NCI-H2227 treated with DMSO at 0.1 percent for 48 hours (cell line): ENCODE measurements around the gene LBP.
A peak's percentile ranks its signal among the peaks of the same experiment; 100 is the strongest.
"Not testable (repeated sequence)": the region's sequence is repeated elsewhere in the genome, so short reads cannot be mapped to it uniquely, and the experiment has no call there.

ENCODE experiments used
- DNase-seq: peaks from one replicate; lab custom pipeline; 2025; lab: John Stamatoyannopoulos, UW

LBP gene

DNA sequence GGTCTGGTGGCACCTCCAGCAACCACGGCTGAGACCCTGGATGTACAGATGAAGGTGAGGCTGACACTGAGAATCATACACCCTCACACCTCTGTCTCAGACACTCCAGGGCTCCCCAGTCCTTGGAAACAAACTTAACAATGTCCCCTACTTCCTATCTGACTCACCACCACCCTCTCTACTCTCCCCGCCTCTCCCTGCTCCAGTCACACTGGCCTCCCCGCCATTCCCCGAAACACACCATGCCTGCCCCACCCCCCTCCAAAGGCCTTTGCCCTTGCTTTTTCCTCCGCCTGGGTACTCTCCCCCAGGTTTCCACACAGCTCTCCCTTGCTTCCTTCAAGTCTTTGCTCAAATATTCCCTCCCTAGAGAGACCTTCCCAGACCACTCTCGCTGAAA lies 26.1 kb upstream of the LBP start:
- DNase-seq = no peak

DNA sequence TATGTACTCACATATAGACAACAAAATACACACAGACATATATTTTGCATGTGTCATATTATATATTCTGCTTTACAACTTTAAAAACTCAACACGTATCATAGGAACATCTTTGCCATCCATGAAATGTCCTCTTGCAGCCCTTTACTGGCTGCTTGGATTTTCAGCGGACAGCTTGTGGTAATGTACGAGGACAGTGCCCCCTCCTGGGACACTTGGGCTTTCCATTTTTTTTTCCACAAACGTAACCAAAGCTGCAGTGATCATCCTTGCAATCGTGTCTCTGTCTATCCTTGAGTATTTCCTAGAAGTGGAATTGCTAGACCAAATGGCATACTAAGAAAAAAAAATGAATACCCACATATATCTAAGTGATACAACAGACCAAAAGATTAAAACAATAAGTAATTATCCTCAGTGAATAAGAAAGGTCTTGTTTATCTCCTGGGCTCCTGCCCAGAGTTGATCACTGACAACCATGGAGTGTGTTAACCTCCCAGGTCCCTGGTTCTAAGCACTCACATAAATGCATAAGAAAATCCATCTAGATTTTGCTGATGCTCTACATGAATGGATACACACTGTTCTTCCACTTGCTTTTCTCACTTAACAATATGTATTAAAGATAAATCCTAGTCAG lies 24.2 kb upstream of the LBP start:
- DNase-seq = peak; percentile 56

DNA sequence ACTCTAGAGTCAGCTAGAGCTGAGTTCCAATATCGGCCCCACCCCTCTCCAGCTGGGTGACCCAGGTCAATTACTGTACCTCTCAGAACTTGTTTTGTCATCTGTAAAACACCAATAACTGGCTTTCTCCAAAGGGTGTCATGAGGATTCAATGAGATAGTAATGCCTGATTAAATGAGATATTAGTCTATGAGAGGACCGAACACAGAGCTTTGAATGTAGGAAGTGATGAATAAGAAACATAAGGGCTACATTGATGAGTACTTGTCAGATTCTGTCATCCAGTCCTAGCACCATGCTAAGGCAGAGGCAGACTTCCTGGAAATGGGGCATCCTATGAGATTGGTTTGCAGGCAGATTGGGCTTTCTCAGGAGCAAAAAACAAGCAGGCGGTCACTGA lies 22.1 kb upstream of the LBP start:
- DNase-seq = no peak

DNA sequence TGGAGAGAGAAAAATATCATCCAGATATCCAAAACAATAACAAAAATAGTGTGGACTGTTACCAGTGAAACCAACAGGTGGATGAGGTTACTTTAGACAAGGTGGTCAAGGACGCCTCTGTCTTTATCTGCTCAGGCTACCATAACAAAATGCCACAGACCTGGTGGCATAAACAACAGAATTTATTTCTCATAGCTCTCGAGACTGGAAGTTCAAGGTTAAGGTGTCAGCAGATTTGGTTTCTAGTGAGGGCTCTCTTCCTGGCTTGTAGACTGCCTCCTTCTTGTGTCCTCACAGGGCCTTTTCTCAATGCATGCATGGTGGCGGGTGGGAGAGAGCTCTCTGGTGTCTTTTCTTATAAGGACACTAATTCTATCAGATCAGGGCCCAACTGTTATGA lies 21.1 kb upstream of the LBP start:
- no peak for DNase-seq

DNA sequence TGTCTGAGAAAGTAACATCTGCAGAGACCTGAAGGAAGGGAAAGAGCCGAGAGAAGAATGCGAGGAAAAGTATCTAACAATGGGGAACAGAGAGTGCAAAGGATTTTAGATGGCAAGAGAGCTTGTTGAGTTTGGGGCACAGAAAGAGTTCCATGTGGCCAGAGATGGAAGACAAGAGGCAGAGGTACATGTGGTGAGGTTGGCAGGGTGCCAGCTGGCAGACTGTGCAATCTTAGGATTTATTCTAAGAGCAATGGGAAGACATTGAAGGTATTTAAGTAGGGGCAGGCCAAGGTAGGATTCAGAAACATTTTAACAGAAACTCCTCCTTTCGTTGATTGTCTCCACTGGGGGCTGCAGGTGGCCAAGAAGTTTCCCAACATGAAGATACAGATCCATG lies 20.4 kb upstream of the LBP start:
- no peak for DNase-seq

DNA sequence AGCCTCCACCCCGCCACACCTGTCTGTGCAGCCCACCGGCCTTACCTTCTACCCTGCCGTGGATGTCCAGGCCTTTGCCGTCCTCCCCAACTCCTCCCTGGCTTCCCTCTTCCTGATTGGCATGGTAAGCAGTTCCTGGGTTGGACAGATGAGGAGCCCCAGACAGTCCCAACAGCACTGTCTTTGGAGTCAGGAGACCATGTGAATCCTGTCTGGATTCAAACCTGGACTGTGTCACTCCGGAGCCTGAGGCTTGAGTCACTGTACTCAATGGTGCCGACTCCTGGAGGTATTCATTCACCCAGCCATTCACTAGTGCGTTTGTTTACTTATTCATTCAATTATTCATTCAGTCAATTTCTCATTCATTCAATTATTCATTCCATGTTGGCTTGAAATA lies 20.0 kb upstream of the LBP start:
- DNase-seq = no peak

DNA sequence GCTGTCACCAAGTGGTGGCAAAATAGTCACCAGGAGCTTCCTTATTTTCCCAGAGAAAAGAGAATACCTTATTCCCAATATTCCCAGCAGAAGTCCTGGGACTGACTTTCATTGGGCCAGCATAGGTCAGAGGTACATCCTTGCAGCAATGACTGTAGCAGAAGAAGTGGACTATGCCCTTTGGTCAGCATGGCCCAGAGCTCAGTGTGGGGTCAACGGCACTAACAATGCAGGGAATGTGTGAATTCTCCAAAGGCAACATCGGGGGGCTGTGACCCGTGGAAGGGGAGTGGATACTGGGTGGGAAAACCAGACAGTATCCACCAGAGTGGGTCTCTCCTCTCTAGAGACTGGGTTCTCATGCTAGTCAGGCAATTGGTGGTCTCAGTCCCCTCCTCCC lies 15.6 kb upstream of the LBP start:
- DNase-seq = no peak

DNA sequence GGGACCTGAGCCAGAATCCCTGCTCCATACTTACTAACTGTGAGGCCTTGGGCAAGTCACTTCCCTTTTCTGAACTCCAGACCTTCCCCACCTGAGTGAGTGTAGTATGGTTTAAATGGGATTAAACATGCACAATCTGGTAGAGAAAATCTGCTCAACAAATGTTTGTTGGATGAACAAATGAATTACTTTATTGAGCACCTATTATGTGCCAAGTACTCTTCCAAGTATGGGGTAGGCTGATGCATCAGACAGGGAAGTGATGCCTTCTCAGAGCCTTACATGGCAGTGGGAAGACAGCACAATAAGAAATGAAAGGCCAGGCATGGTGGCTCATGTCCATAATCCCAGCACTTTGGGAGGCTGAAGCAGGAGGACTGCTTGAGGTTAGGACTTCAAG lies 15.0 kb upstream of the LBP start:
- no peak for DNase-seq

DNA sequence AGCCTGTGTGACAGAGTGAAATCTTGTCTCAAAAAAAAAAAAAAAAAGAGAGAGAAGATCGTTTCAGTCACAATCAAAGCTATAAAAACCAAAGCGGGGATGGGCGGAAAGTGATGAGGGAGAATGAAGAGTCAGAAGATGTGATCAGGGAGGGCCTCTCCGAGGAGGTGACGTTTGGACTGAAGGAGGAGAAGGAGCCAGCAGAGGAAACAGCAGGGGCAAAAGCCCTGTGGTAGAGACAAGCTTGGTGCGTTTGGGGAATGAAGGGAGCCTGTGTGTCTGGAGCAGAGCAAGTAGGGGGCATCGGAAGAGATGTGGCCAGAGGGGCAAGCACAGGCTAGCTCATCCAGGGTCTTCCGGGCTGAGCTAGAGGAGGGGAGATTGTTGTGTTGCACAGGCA lies 14.5 kb upstream of the LBP start:
- DNase-seq = no peak

DNA sequence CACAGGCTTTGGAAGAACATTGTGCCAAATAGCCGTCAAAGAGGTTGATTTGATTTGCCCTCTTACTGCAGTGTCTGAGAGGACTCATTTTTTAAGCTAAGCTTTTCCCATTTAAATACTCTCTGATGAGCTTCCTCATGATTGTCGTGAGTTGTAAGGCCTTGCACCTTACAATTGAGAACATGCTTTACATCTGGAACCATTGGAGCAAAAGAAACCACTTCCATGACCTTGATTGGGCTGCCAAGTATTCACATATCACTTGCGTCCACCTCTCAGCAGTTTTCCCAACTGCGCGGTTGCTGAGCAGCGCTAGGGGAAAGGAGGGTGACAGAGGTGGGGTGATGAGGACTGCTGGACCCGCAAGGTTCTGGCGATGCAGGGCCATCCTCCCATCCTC lies 12.3 kb upstream of the LBP start:
- no peak for DNase-seq

DNA sequence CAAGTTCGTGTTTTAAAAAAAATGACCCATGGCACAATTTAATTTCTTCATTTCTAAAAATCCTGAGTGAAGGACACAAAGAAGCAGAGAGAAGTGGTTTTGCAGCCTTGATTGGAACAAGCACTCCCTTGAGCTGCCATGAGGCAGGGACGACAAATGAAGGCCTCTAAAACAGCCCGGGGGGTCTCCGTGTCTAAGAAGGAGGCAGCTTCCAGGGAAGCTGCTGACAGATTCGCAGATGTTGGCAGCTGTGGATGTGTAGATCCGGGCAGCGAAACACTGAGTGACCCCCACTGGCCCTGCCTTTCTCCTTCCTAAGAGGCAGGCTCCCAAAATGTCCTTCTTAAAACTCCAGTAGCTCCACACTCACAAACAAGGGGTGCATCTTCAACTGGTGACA lies 9.6 kb upstream of the LBP start:
- DNase-seq = no peak

DNA sequence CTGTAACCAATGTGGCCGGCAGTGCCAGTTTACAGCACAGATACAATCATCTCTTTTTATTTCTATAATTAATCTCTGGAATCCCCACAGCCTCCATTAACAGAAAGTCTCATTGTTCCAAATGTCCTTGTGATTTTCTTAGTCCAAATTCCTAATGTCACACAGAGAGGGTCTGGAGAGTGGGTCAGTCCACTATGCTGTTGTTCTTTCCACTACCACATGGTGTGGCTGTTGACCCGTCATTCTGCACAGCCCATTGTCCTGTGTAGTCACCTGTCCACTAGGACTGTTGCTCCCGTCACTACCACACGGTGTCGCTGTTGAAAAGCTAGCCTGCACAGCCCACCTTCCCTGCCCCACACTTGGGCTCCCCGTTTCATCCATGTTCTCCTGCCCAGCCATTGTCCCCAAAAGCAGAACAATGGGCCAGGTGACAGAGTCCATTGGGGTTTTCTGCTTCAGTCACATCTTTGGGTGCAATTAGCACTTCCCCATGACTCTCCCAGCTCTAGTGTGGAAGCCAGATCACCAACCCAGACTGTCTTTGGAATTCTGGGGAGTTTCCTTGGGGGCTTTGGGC lies 8.6 kb upstream of the LBP start:
- no peak for DNase-seq

DNA sequence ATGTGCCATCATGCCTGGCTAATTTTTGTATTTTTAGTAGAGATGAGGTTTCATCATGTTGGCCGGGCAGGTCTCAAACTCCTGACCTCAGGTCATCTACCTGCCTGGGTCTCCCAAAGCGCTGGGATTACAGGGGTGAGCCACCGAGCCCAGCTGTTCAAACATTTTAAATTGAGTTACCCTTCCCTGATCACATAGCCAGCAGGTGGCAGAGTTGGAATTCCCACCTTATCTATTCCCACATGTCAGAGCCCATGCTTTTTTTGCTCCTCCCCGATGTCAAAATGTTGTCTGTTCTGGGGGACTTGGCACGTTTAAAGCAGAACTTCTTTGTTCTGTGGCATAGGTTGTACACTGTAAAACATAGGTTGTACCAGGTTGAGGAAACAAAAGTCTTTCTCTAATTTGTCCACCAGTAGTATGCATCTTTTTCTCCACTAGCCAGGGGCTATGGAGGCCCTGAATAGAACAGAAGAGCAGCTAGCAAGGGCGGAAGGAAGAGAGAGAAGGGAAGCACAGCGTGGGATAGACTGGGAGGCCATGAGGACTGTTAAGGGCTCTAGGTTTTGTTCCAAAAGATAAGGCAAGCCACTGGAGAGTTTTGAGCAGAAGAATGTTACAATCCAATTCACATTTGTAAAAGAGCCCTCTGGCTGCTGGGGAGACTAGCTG lies 7.3 kb upstream of the LBP start:
- no peak for DNase-seq

DNA sequence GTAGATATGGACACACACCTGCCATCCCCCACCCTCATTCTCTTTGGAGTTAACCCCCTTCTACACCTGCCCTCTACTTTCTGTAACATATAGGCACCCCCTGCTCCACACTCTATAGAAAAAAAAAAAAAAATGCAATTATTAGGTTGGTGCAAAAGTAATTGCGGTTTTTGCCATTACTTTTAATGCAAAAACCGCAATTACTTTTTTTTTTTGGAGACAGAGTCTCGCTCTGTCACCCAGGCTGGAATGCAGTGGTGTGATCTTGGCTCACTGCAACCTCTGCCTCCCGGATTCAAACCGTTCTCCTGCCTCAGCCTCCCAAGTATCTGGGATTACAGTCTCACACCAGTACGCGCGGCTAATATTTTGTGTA lies 6.8 kb upstream of the LBP start:
- not testable (repeated sequence) for DNase-seq

DNA sequence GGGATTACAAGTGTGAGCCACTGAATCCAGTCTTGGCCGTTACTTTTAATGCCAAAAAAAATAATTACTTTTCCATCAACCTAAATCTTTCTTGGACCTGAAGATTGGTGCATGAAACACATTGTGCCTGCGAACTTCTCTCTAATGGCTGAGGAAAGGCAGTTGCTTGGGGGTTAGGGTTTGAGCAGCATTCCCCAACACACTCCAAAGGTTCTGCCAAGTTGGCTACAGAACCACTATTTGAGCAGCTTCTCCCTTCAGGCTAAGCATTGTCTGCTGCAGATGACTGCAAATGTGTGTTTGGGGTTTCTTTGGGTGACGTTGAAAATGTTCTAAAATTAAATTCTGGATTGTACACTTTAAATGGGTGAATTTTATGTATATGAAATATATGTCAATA lies 6.3 kb upstream of the LBP start:
- DNase-seq = no peak

DNA sequence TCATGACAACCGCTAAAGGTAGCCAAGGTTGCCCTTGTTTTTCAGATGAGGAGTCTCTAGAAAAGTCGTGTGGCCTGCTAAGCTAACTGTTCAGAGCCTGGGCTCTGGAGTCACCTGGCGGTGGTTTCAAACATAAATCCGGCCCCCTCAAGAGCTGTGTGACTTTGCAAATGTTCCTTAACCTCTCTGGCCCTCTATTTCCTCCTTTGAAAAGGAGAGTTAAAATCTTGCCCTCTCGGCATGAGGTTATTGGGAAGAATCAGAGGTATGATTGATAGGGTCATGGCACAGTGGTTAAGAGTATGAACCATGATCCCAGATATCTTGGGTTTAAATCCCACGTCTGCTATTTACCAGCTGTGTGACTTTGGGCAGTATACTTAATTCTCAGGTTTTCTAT lies 5.6 kb upstream of the LBP start:
- no peak for DNase-seq

DNA sequence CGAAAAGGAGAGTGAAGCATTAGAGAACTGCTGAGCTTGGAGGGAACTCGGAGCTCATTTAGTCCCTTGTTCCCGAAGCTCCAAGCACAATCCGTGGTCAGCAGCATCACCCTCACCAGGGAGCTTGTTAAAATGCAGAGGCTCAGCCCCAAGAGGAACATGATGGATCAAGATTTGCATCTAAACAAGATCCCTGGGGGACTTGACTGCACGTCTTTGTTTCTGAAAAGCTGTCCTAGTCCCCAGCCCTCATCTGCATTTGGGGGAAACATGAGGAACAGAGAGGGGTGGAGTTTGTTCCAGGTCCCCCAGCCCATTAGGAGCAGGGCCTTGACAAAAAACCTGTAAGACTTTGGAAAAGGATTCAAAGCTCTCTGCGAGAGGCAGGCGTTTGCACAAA lies 4.1 kb upstream of the LBP start:
- DNase-seq = no peak

DNA sequence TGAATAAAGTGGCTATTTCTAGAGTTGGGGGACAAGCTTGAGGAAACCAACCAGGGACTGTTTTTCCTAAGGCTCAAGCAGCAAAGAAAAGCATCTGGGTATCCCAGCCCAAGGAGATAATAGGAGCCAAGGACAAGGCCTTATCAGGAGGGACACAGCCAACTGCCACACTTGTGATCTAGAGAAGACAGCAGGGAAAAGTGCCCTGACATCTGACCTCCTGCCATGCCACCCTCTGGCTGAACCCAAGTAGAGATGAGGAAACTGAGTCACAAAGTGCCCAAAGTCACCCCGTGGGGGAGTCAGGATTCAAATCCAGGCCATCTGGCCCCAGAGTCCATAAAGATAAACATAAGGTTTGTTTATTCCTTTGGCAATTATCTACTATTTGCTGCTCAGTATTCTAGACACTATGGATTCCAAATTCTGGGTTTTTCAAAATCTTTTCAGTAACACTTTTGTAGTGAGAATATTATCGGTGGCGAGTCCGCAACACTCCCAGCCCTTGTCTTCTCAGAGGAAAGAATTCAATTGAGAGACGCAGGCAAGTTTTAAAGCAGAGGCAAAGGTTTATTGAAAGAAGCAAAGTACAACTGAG lies 3.5 kb upstream of the LBP start:
- no peak for DNase-seq

DNA sequence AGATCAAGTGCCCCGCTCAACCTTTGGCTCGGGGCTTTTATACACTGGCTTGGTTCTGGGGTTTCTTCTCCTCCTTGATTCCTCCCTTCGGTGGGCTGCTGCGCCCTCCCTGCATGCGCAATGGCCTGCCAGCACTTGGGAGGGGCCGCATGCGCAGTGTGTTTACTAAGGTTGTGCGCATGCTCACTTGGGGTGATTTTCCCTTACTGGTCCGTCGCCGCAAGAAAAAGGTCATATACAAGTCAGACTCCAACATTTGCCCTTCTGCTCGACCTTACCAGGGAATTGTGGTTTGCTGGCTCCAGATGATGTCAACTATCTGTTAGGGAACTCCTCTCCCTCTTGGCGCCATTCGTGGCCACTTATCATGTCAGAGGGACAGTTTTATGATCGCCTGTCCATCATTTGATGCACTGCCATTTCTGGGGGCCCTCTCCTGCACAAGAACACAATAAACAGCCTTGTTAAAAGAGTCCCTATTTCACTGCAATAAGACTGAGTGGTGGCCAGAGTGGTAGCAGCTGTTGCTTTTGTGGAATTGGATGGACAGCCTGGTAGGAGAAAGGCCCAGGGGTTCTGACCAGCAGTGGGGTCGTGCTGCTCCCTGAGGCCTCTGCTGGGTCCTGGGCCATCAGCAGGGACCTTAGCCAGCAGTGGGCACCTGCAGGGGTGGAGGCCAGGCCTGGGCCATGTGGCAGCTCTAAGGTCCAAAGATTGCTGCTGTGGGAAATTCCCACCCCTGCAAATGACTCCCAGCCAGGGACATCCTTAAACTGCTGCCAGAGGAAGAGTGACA lies 2.8 kb upstream of the LBP start:
- DNase-seq = peak; percentile 65

DNA sequence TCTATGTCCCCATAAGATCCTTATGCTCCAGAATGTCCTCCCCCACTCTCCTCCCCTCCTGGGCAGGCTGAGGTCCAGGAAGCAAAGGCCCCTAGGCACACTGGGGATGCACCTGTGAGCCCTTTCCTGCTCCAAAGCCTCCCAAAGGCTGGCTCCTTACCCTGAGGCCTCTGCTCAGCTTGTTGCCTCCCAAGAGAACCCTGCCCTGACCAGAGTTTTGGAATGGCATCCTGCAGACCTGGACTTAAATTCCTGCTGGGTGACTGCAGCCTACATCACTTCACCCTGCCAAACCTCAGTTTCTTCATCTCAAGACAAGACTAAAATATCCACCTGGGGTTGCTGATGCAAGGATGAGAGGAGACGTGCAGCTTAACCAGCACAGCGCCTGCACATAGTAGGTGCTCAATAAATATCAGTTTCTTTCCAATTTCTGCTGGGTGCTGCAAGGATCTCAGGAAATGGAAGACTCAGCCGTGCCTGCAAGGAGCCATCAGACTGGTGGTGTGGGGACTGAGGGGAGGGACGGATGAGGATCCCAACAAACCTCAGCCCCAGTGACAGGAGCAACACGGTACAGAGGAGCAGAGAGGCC lies 2.1 kb upstream of the LBP start:
- no peak for DNase-seq

DNA sequence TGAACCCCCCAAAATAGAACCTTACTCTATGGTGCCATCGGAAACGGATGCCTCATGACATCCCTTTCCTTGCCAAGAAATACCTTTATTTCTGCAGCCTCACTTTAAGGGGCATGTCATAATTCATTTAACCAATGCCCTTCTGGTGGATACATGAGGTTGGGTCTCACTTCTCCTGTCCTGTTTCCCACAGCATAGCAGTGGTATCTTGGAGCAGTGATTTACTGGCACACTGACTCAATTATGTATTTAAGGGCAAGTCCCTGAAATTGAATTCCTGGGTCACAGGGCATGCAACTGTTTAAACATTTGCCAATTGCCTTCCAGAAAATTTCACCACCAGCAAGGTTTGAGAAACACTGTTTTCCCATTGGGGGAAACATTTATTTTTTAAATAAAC lies 639 bp upstream of the LBP start:
- no peak for DNase-seq

DNA sequence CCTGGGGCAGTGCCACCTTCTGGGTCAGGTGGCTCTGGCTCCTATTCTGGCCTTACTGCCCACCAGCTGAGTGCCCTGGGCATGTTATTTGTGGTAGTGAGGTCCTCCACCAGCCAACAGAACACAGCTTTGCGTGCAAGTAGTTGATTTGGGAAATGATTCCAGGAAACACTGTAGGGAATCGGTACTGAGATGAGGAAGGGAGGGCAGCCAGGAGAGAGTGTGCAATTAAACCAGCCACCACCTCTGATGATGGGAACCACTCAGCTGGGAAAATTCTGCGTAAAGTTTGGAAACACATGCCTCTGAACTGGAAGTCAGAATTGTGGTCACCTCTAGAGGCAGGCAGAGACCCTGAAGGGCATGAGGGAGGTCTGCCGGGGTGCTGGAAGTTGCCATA lies 459 bp downstream of the LBP start:
- no peak for DNase-seq
